Endothelial cell of umbilical vein (primary cell): Measurements from ENCODE around the gene RFNG. TPM values are rescaled to one million over a fixed set of nuclear protein-coding genes. Genes with fewer than 3 reads are reported as not detected.

ENCODE experiments used
- BruUV-seq: library from RNA; stranded (reverse); fragments of 400-500 nt; replicated peaks from 2 replicates; lab custom pipeline; 2021; lab: Mats Ljungman, UMichigan
- CTCF ChIA-PET: fragments of 300-600, 350-600 bp; sonication (Branson Sonifier 250); formaldehyde crosslinking; loops from one replicate; lab custom pipeline; 2021; ENCODE audit warnings: antibody characterized with exemption, inconsistent platforms; lab: Charles Lee
- POLR2A ChIA-PET: fragments of 300-600, 350-600 bp; sonication (Branson Sonifier 250); formaldehyde crosslinking; loops from one replicate; lab custom pipeline; 2021; ENCODE audit warnings: antibody characterized with exemption, inconsistent platforms; lab: Charles Lee
- DNase-seq: peaks from one replicate; pipeline ENCODE4 v3.0.0-alpha.2; 2011; ENCODE audit warnings: low read depth, low spot score
- FAIRE-seq: peaks from 2 replicates; lab custom pipeline; 2011; peaks lifted over from hg19 to GRCh38; lab: Jason Lieb, UNC
- H2AFZ ChIP-seq: 2 replicates; pipeline ENCODE4 v1.6.0; 2012; ENCODE audit warnings: low read depth, low read length, control low read depth, inconsistent platforms
- H3K27ac ChIP-seq: 2 replicates; pipeline ENCODE4 v1.5.1; 2011; ENCODE audit warnings: low read depth, mild to moderate bottlenecking, control low read depth, low read length, moderate library complexity; ENCODE audit not compliant: insufficient read depth
- H3K27me3 ChIP-seq, 2 experiments: 2 replicates each; pipeline versions ENCODE4 v1.6.0 to v1.6.1; 2011; ENCODE audit warnings: low read length in 2 of 2, mixed read lengths in 1 of 2; ENCODE audit not compliant: control insufficient read depth in 2 of 2, insufficient read depth in 2 of 2
- H3K36me3 ChIP-seq, 2 experiments: 2 replicates in 1 of 2; 3 replicates in 1 of 2; pipeline ENCODE4 v1.5.1; 2011; ENCODE audit warnings: low read length in 2 of 2, mild to moderate bottlenecking in 1 of 2, moderate library complexity in 1 of 2; ENCODE audit not compliant: control insufficient read depth in 2 of 2, insufficient read depth in 2 of 2; ENCODE audit errors: extremely low read depth in 1 of 2
- H3K4me1 ChIP-seq: 3 replicates; pipeline ENCODE4 v1.5.1; 2011; ENCODE audit warnings: mild to moderate bottlenecking, low read length; ENCODE audit not compliant: control insufficient read depth, insufficient read depth; ENCODE audit errors: extremely low read depth
- H3K4me2 ChIP-seq: 2 replicates; pipeline ENCODE4 v1.6.1; 2011; ENCODE audit warnings: low read length, control low read depth, mixed read lengths; ENCODE audit not compliant: insufficient read depth
- H3K4me3 ChIP-seq, 3 experiments: fragments of 200-600 bp in 1 of 3; sonication (generic), shearing (Covaris generic) in 1 of 3; replicated peaks in 1 of 3; 2 replicates each; pipeline ENCODE4 v1.5.1; 2011 to 2016; ENCODE audit warnings: control low read depth in 3 of 3, low read length in 3 of 3, mild to moderate bottlenecking in 2 of 3, inconsistent platforms in 1 of 3, low read depth in 1 of 3, moderate library complexity in 1 of 3; ENCODE audit not compliant: insufficient read depth in 1 of 3
- H3K79me2 ChIP-seq: 2 replicates; pipeline ENCODE4 v1.6.0; 2012; ENCODE audit warnings: low read length, inconsistent platforms; ENCODE audit not compliant: control insufficient read depth, insufficient read depth
- H3K9ac ChIP-seq: replicated peaks from 2 replicates; pipeline ENCODE3; 2011; ENCODE audit warnings: low read length, control low read depth; ENCODE audit not compliant: insufficient read depth; ENCODE audit errors: extremely low read depth
- H3K9me1 ChIP-seq: replicated peaks from 3 replicates; pipeline ENCODE4 v1.6.0; 2011; ENCODE audit warnings: mild to moderate bottlenecking, low read length; ENCODE audit not compliant: control insufficient read depth, insufficient read depth; ENCODE audit errors: extremely low read depth
- H3K9me3 ChIP-seq: replicated peaks from 2 replicates; pipeline ENCODE4 v1.5.1; 2012; ENCODE audit warnings: low read length, inconsistent platforms; ENCODE audit not compliant: control insufficient read depth, insufficient read depth
- H4K20me1 ChIP-seq: replicated peaks from 2 replicates; pipeline ENCODE3; 2011; ENCODE audit warnings: mild to moderate bottlenecking, low read length; ENCODE audit not compliant: control insufficient read depth, insufficient read depth; ENCODE audit errors: extremely low read depth
- CTCF ChIP-seq, 2 donors: IDR thresholded peaks; 1 replicate in 1 of 2; 2 replicates in 1 of 2; pipeline ENCODE4 v1.5.1; 2011; ENCODE audit warnings: low read length in 2 of 2, mild to moderate bottlenecking in 2 of 2, moderate library complexity in 2 of 2, control low read depth in 1 of 2, inconsistent platforms in 1 of 2, low read depth in 1 of 2; ENCODE audit not compliant: insufficient read depth in 1 of 2; ENCODE audit errors: extremely low read depth in 1 of 2
- EZH2 ChIP-seq: IDR thresholded peaks from 2 replicates; pipeline ENCODE4 v1.6.1; 2012; ENCODE audit warnings: borderline replicate concordance, low read depth, mild to moderate bottlenecking, moderate library complexity, low read length, inconsistent platforms; ENCODE audit not compliant: severe bottlenecking
- FOS ChIP-seq: IDR thresholded peaks from 2 replicates; pipeline ENCODE4 v1.6.1; 2011; ENCODE audit warnings: mild to moderate bottlenecking, low read length, moderate library complexity, borderline replicate concordance; ENCODE audit not compliant: insufficient read depth
- GATA2 ChIP-seq: IDR thresholded peaks from 2 replicates; pipeline ENCODE4 v1.7.0; 2011; ENCODE audit warnings: low read depth, mild to moderate bottlenecking, moderate library complexity, mixed read lengths, low read length; ENCODE audit not compliant: insufficient read length, insufficient read depth
- JUN ChIP-seq: IDR thresholded peaks from 2 replicates; pipeline ENCODE4 v1.6.1; 2011; ENCODE audit warnings: borderline replicate concordance, low read depth; ENCODE audit not compliant: insufficient read length, insufficient read depth
- MAX ChIP-seq: IDR thresholded peaks from 2 replicates; pipeline ENCODE4 v1.6.1; 2011; ENCODE audit not compliant: insufficient read depth, insufficient read length
- MYC ChIP-seq: IDR thresholded peaks from one replicate; pipeline ENCODE4 v1.6.1; 2011; ENCODE audit warnings: mild to moderate bottlenecking, low read depth, low read length
- POLR2A ChIP-seq: IDR thresholded peaks from 2 replicates; pipeline ENCODE4 v1.6.1; 2012; ENCODE audit warnings: low read depth, mild to moderate bottlenecking, control low read depth, low read length
- POLR2AphosphoS5 ChIP-seq: IDR thresholded peaks from 2 replicates; pipeline ENCODE4 v1.6.1; 2012; ENCODE audit warnings: low read depth, mild to moderate bottlenecking, control low read depth, low read length, moderate library complexity; ENCODE audit not compliant: insufficient read depth
- dilution Hi-C: fragments of 300-500 bp; cut with MboI; formaldehyde crosslinking; loops from one replicate; pipeline ENCODE4 v1.15.0; 2019; ENCODE audit warnings: low sequenced_read_pairs; ENCODE audit not compliant: extremely low pct_ligation_motif_present
- intact Hi-C: fragments of 100-400 bp; cut with micrococcal nuclease; formaldehyde crosslinking; loops from one replicate; pipeline ENCODE4 v1.10.0; 2022
- polyA plus RNA-seq, 4 experiments: library from polyadenylated mRNA; depleted of rRNA in 3 of 4; stranded (reverse) in 3 of 4; unstranded in 1 of 4; fragments of >200 nt; gene quantifications; 2 replicates each; pipeline versions ENCODE4 v1.2.1 to v1.2.3, GENCODE V29; 2011 to 2012; ENCODE audit warnings: missing spikeins in 1 of 4
- total RNA-seq: library from RNA; stranded (reverse); gene quantifications from 2 replicates; pipeline ENCODE4 v1.2.3, GENCODE V29; 2021

The RFNG gene
- total and polyA plus RNA-seq, 2 donors (not counting 3 experiments of a cell fraction or from before 2014, with no cell fraction given), result 33.7 to 40.0 TPM

- H3K36me3 ChIP-seq, result peaks cover 0 to 8% of the 10 kb centered on the region in 2 experiments
- FAIRE-seq, result no peak
- no peak overlapping the region for H3K4me2 ChIP-seq
- TF ChIP-seq EZH2 (no peak), MAX (no peak), POLR2A (no peak), MYC (no peak), JUN (no peak), POLR2AphosphoS5 (no peak), GATA2 (no peak), FOS (no peak), CTCF (IDR thresholded peaks at IDR 0.05; ENCODE audit: extremely low read depth in 1 of 2, insufficient read depth in 1 of 2, low read depth in 1 of 2, low read length in 2 of 2) (no peak)
- CTCF ChIA-PET, result interaction anchor here (1.0 kb wide), 1 partner anchor 18 kb away, joined by 4 read pairs; the partner anchor contains the start of gene RAC3
- dilution Hi-C loops (no loop called here), intact Hi-C loops (no loop called here)
- no peak overlapping the region for H3K9ac ChIP-seq
- H3K9me3 ChIP-seq, result no peaks in the 10 kb centered on the region
- H3K79me2 ChIP-seq, result peaks cover 11% of the 10 kb centered on the region
- DNase-seq, result no peak
- no peak overlapping the region for H2AFZ ChIP-seq
- peaks cover 11% of the 10 kb centered on the region for H3K4me1 ChIP-seq
- POLR2A ChIA-PET, result no interaction called here
- no peaks in the 10 kb centered on the region for H3K27me3 ChIP-seq
- no peaks in the 10 kb centered on the region for H4K20me1 ChIP-seq
- no TSS peak for BruUV-seq
- no peak overlapping the region for H3K4me3 ChIP-seq
- no peak overlapping the region for H3K27ac ChIP-seq
- no peaks in the 10 kb centered on the region for H3K9me1 ChIP-seq
These were observed 3.0 kb downstream of the RFNG start for GRCh38 chr17:82048571-82048971.
